Peyer's patch (tissue), 4 donors: ENCODE measurements around the gene SPEF2. TPM values are rescaled to one million over a fixed set of nuclear protein-coding genes. Genes with fewer than 3 reads are reported as not detected.

ENCODE experiments used
- DNase-seq, 3 donors: peaks; one replicate each; pipeline ENCODE4 v3.0.0-alpha.2; 2017 to 2019
- H3K27ac ChIP-seq, 4 donors: fragments of 200-600 bp; sonication (generic); one replicate each; pipeline ENCODE4 v1.5.1; 2016 to 2019
- H3K27me3 ChIP-seq, 2 donors: fragments of 200-600 bp; sonication (generic); one replicate each; pipeline ENCODE4 v1.5.1; 2019
- H3K36me3 ChIP-seq, 3 donors: fragments of 200-600 bp; sonication (generic); one replicate each; pipeline ENCODE4 v1.5.1; 2016 to 2019
- H3K4me1 ChIP-seq, 4 donors: fragments of 200-600 bp; sonication (generic); one replicate each; pipeline ENCODE4 v1.5.1; 2016 to 2019
- H3K4me3 ChIP-seq, 4 donors: fragments of 200-600 bp; sonication (generic); 1 replicate in 3 of 4; 2 replicates in 1 of 4; pipeline ENCODE4 v1.5.1; 2016 to 2019; ENCODE audit warnings: mild to moderate bottlenecking in 1 of 4
- H3K9me3 ChIP-seq, 4 donors: fragments of 200-600 bp; sonication (generic); one replicate each; pipeline ENCODE4 v1.5.1; 2016 to 2019; ENCODE audit warnings: mild to moderate bottlenecking in 1 of 4
- POLR2A ChIP-seq, 2 donors: fragments of 450-650 bp; IDR thresholded peaks; one replicate each; pipeline ENCODE4 v1.5.1; 2017; ENCODE audit warnings: antibody characterized with exemption in 2 of 2, mild to moderate bottlenecking in 2 of 2, moderate library complexity in 2 of 2
- total RNA-seq, 4 donors: library from RNA; depleted of rRNA; stranded (reverse); fragments of >200 nt; gene quantifications; one replicate each; pipeline ENCODE4 v1.1.0, GENCODE V29; 2016
- TF ChIP-seq, protein P1 (sequence below), 6 experiments: fragments of 450-650 bp in 4 of 6; fragments of 200-600 bp in 2 of 6; sonication (generic) in 1 of 6; IDR thresholded peaks; one replicate each; pipeline ENCODE4 v1.5.1; 2017 to 2019; ENCODE audit warnings: antibody characterized with exemption in 6 of 6, mild to moderate bottlenecking in 3 of 6, moderate library complexity in 1 of 6

The SPEF2 gene
- total RNA-seq, 4 donors from 2014 or later: 2.5 to 8.8 (median 5.1) TPM

DNA sequence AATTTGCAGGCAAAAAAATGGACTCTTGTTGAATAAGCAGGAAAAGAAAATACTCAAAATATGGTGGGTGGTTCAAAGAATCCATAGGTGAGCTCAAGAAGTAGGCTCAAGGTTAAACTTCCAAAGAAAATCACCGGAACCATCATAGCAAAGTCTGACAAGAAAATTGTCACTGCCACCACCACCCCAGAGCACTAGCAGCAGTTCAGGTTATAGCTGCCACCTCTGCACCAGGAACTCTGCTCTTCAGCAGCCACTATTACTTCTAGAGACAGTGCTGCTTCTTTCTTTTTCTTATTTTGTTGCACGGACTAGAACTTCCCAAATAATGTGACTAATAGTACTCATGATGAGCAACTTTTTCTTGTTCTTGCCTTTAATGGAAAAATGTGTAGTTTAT, 70.3 kb downstream of the SPEF2 start:
- Histone ChIP-seq H3K4me1 (no peaks in the 10 kb centered on the region), H3K9me3 (no peaks in the 10 kb centered on the region), H3K27me3 (no peaks in the 10 kb centered on the region), H3K4me3 (no peak overlapping the region), H3K27ac (no peak overlapping the region), H3K36me3 (no peaks in the 10 kb centered on the region)
- TF ChIP-seq, protein P1, sequence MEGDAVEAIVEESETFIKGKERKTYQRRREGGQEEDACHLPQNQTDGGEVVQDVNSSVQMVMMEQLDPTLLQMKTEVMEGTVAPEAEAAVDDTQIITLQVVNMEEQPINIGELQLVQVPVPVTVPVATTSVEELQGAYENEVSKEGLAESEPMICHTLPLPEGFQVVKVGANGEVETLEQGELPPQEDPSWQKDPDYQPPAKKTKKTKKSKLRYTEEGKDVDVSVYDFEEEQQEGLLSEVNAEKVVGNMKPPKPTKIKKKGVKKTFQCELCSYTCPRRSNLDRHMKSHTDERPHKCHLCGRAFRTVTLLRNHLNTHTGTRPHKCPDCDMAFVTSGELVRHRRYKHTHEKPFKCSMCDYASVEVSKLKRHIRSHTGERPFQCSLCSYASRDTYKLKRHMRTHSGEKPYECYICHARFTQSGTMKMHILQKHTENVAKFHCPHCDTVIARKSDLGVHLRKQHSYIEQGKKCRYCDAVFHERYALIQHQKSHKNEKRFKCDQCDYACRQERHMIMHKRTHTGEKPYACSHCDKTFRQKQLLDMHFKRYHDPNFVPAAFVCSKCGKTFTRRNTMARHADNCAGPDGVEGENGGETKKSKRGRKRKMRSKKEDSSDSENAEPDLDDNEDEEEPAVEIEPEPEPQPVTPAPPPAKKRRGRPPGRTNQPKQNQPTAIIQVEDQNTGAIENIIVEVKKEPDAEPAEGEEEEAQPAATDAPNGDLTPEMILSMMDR (IDR thresholded peaks at IDR 0.05): no peak
- no peak for TF ChIP-seq POLR2A (IDR thresholded peaks at IDR 0.05)
- no peak for DNase-seq

DNA sequence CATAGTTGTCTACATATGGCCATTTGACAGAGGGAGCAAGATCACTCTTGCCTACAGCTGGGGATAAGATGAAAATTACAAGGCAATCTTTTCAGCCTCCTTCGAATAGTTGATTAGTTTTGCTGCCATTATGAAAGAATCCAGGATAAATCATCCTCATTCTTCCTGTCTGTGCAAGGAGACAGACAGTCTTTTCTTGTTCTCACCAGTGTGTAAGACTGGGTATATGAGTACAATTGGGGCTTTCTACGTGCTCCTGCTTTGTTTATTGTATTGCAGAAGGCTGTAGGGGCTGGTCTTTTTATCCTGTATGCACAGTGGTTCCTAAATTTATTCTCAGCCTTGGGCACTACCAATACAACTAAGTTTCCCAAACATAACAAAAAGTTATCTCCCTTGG, 76.8 kb downstream of the SPEF2 start:
- H3K27ac ChIP-seq: no peak overlapping the region
- H3K4me1 ChIP-seq: no peaks in the 10 kb centered on the region
- no peaks in the 10 kb centered on the region for H3K27me3 ChIP-seq
- no peak for DNase-seq
- no peaks in the 10 kb centered on the region for H3K36me3 ChIP-seq
- H3K4me3 ChIP-seq: no peak overlapping the region
- TF ChIP-seq, protein P1 (IDR thresholded peaks at IDR 0.05): no peak
- no peak for TF ChIP-seq POLR2A (IDR thresholded peaks at IDR 0.05)
- no peaks in the 10 kb centered on the region for H3K9me3 ChIP-seq

DNA sequence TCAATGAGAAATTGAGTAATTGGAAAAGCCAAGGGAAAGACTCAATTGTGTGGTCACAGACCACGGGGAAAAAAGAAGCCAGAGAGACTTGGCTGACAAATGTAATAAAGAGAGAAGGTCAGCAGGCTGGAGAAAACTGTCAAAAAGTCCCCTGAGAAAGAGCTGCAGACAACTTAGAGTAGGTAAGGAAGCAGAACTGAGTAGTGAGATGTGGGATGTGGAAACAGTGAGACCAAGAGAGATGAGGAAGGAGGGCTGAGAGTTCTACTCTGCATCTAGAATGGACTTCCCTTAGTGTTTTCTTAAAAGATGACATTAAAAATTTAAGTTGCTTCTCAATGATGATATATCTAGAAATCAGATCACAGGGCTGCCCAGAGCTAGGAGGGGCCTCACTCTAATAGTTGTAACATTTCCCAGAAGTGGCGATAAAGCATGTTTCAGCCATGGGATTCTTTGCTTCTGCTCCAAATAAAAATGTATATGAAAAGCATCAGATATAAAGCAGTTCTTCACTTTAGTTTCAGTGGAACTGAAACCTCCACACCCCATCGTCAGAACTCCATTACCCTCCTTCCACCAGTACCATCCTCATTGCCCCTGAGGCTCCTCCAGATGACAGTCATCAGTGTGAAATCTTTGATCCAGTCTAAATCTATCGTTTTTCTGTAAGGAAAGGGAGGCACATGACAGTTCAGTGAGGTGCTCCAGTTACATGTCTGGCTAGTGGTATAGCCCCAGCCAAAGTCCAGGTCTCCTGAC, 80.6 kb downstream of the SPEF2 start:
- no peaks in the 10 kb centered on the region for H3K9me3 ChIP-seq
- H3K27ac ChIP-seq: no peak overlapping the region
- H3K36me3 ChIP-seq: no peaks in the 10 kb centered on the region
- no peak for DNase-seq
- no peaks in the 10 kb centered on the region for H3K27me3 ChIP-seq
- H3K4me1 ChIP-seq: no peaks in the 10 kb centered on the region
- TF ChIP-seq, protein P1 (IDR thresholded peaks at IDR 0.05): no peak
- no peak for TF ChIP-seq POLR2A (IDR thresholded peaks at IDR 0.05)
- H3K4me3 ChIP-seq: no peak overlapping the region

DNA sequence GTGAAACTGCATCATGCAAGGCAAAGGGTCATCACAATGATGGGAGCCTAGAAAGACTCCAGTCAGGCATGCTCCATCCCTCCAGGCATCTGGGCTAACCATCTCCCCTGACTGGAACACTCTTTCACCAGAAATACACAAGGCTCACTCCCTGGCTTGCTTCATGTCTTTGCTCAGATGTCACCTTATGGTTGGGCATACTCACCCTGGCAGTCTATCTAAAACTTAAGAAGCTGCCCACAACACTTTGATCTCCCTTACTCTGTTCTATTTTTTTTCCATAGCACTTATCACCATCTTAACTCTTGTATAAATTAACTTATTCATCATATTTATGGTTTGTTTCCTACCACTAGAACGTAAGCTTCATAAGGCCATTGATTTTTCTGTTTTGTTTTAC, 90.0 kb downstream of the SPEF2 start:
- no peak for TF ChIP-seq POLR2A (IDR thresholded peaks at IDR 0.05)
- TF ChIP-seq, protein P1 (IDR thresholded peaks at IDR 0.05): no peak
- no peaks in the 10 kb centered on the region for H3K36me3 ChIP-seq

DNA sequence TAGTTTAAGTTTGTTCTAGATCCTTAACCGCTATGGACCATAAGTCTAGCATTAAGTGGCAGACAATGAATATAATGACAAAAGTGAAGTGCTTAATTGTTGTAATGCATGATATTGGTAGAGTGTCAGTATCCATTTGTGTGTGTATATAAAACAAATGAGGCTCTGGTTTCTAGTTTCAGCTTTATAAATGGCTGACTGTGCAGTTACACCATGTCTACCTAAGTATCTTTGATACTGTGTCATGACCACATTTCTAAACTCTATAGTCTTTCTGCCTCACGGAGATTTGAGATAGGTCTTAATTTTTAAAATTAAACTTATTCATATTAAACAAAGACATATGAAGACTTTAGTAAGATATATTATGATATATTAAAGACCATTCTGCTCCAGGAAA, 92.0 kb downstream of the SPEF2 start:
- H3K9me3 ChIP-seq: no peaks in the 10 kb centered on the region
- H3K27me3 ChIP-seq: no peaks in the 10 kb centered on the region
- no peak overlapping the region for H3K4me3 ChIP-seq
- no peak for DNase-seq
- H3K36me3 ChIP-seq: no peaks in the 10 kb centered on the region
- no peak overlapping the region for H3K27ac ChIP-seq
- H3K4me1 ChIP-seq: no peaks in the 10 kb centered on the region
- TF ChIP-seq, protein P1 (IDR thresholded peaks at IDR 0.05): no peak

More for the DNA sequence above, 90.0 kb downstream of the SPEF2 start:
- Histone ChIP-seq H3K4me1 (no peaks in the 10 kb centered on the region), H3K9me3 (no peaks in the 10 kb centered on the region), H3K27ac (no peak overlapping the region), H3K27me3 (no peaks in the 10 kb centered on the region), H3K4me3 (no peak overlapping the region)
- DNase-seq: no peak
